Inflammatory macrophage treated with lipopolysaccharide for 4 hours (primary cell): ENCODE measurements around the gene MVB12B.
A peak's percentile ranks its signal among the peaks of the same experiment; 100 is the strongest.

Experiments used
- DNase-seq: peaks from one replicate; pipeline ENCODE4 v3.0.0-alpha.2; 2020

MVB12B gene

GRCh38 chr9:126497660-126498275 lies 171.1 kb downstream of the MVB12B start:
- no peak for DNase-seq

DNA sequence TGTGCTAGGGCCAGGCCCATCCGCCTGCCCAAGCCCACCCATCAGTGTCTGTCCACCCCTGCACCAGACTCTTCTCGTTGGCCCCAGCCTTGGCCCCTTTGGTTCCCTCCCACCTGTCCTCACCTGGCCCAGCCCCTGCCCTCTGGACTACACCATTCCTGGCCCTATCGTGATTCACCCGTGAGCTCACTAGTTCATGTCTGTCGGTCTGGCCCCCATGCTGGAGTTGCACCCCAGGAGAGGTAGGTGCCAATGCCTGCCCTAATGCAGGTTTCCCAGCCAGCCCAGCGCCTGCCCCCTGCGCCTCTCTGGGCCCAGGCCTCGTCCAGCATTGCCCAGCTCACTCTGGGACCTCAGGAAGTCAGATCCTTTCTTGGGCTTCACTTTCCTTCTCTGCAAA lies 171.7 kb downstream of the MVB12B start:
- no peak for DNase-seq

GRCh38 chr9:126499005-126499910 lies 172.6 kb downstream of the MVB12B start:
- DNase-seq, result peak; percentile 21

GRCh38 chr9:126499911-126500599 lies 173.4 kb downstream of the MVB12B start:
- no peak for DNase-seq

GRCh38 chr9:126500600-126501382 lies 174.2 kb downstream of the MVB12B start:
- peak; percentile 42 for DNase-seq

DNA sequence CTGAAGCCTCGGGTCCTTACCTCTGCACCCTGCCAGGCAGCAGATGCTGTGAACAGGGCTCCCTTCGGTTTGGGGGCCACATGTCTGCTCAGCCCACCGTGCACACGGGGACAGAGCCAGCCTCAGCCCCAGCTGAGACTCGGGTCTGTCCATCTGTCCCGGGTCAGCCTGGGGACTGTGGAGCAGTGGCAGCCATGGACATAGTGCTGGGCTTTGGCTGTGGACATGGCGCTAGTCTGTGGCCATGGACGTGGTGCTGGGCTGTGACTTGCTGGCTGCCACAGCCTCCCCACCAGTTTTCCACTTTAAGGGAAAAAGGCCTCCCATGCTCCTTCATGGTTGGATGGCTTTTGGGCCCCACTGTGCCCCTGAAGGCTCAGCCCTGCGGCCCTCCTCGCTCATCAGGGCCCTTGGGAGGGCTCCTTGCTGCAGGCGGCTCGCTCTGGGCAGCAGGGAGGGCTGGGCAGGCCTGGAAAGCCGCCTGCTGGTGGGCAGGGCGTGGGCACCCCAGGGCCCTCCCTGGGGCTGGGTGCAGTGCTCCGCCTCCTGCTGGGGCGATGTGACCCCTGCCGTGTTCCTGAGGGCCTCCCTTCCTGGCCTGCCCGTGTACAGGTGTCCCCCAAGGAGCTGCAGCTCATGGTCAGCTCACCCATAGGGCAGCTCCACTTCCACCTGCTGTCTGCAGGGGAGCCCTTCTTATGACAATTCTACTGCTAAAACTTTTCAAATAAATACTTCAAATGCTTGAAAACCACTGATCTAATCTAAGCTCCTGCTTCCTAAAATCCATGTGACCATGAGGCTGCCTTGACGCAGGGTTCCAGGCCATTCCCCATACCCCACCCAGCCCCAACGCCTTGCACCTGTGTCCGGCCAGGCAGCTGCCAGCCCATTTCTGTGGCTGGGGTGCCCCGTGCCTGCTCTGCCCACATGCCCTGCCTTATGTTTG lies 175.0 kb downstream of the MVB12B start:
- DNase-seq, result no peak

DNA sequence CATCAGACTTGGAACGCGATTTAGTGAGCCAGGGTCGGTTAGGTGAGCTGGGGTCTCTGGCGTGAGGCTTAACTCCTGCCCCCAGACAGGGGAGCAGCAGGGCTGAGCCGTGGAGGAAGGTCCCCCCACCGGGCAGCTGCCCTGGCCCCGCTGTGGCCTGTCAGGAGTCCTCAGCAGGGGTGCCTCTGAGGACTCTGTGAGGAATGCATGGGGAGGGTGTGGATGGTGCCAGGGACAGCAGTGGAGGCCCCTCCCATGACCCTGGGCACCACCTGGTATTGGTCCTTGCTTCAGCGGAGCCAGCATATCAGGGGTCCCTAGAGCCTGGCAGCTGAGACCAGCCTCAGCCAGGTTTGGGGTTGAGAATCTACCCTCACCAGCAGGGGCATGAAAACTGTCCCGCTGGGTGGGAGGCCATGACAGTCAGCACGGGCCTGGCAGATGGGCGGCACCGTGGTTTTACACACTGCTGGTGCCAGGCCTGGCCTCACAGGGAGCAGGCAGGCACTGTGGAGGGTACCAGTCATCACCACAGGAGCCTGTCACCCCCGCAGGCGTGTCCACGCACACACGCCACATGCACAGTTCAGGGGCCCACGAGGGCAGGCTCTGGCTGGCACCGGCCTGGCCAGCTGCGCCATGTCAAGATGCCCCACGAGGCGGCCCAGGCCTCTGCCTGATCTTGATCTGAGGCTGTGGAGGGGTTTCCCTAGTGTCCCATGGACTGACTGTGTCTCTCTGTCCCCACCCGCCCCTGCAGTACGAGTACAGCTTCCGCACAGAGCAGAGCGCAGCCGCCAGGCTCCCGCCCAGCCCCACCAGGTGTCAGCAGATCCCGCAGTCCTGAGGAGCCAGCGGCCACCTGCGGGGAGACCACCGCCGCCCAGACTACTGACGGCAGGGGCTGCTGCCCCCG lies 176.0 kb downstream of the MVB12B start:
- no peak for DNase-seq

DNA sequence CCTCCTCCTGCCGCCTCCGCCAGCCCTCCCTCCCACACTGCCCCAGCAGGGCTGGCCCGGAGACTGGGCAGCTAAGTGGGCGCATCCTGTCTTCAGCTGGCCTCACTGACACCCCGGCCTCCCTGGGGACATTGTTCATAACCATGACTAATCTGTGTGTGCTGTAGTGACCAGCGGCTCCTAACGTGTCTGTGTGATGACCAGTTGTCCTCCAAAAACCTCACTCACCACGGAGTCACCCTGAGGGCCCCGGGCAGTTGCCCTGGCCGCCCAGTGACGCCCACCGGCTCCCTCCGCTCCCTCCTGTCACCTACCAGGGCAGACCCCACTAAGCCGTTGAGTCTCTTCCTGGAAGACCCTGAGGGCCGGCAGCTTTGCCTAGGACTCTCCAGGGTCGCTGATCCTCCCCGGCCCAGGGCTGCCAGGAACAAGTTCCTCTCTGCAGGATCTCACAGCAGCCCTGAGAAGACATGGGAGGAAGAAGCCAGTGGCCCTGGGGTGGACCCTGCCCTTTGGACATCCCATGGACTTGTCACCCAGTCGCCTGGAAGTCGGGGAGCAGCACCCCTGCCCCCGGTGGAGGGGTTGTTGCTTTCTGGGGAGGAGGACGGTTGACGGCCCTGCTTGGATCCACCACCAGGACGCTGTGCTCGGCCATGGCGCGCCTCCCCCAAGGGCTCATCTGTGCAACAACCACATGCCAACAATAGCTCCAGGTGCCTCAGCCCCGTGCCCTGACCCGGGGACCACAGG lies 176.9 kb downstream of the MVB12B start:
- DNase-seq, result no peak

DNA sequence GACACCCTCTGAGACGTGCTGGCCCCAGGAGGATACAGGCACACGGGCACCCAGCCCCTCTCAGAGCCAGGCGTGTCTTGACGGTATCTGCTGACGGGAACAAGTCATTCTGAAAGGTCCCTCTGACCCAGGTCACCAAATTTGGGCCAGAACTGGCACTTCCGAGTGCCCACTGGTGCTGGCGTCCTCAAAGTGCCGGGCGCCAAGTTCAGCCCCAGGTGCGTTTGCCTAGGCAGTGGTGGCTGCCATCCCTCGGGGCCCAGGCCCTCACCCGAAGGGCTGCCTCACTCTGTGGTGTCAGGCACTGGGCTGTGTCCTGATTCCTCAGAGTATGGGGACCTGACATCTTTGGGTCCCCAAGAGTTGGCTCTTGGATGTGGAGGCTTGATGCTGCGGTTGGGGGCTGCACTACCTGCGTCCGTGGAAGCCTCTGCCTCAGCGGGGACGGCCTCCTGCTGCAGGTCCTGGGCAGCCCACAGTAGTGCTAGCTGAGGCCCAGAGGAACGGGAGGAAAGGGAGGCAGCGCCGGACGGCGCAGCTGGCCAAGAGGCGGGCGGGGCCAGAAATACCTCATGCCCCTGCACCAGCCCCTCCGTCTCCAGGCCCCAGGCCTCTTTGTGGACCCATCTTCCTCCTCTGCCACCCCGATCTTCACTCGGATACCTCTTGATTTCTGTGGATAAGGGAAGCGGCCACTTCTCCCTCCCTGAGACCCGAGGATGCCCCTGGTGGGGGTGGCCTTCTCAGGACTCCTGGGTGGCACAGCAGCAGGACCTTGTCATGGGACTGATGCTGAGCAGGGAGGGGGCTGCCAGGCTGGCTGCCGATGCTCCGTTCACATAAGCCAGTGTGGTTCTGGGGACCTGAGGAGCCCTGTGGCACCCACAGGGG lies 177.7 kb downstream of the MVB12B start:
- DNase-seq, result no peak

DNA sequence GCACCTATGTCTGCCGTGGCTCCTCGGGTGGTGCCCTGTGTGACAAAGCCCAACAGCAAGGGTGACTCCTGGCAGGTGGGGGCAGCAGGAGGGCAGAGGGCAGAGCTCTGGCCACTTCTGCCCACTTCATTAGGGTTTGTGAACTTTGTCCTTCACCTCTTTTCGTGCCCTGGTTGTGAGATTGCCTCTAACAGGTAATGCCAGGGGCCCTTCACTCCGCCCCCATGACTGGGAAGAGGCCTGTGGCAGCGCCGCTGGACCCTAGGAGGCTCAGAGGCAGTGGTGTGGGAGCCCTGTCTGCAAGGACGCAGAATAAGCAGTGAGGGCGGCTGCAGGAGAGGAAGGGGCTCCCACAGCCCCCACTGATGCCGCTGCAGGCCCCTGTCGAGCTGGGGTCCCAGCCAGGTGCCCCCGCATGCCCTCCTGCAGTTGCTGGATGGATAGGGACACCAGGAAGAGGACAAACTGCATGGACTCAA lies 178.4 kb downstream of the MVB12B start:
- no peak for DNase-seq

DNA sequence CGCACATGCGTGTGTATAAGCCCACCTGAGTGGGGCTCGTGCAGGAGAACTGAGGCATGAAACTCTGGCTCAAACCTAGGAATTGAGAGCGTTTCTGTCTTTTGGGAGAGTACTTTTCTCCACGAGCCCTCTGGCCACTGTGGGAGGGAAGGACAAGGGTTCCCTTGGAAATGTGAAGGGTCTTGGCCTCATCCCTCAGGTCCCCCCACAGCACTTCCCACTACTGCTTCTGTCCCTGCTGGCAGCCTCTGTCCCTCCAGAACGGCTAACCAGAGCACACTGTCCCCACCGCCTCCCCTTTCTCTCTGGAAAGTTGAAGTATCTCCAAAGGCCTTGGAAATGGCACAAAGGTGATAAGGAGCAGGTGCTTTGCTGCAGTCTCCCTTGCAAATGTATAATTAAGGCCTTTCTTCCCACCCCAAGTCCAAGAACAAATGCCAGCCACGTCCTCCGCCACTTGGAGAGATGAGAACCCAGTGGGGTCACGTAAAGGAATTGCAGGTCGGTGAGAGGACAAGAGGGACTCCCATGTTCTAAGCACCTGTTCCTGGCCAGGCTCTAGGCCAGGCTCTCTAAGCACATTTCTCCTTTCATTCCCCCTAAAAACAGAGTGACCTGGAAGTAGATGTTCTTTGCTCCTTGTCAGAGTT lies 179.2 kb downstream of the MVB12B start:
- no peak for DNase-seq

GRCh38 chr9:126506361-126507317 lies 180.0 kb downstream of the MVB12B start:
- DNase-seq, result no peak

DNA sequence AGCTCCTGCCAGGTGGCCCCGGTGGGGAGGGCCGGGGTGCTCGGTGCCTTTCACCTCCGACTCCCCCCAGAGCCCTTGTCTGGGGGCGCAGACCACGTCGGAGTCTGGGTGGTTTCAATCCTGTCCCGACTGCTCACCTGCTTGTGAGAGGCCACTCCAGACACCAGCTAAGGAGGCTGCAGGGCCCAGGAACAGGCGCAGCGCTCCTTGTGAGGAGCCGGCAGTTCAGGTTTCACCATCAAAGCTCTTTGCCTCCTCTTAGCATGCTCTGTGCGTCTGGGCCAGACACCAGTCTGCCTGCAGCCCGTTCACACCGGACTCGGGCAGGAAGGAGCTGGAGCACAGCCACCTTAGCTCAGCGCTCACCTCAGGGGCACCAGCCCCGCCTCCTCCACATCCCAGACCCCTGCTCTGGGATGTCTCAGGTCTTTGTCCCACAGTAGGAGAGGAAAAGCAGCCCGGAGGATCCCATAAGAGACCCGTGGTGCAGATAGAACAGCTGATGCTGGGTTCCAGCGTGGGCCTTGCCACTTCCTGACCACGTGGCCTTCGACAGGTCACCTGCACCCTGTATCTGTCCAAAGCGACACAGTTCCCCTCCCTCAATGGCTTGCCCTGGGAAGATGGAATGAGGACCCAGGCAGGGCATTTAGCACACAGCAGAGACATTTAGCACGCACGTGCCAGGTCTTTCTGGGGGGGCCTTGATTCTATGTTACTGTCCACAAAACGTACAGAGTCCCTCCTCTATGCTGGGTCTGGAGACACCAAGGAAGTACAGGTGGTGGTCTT lies 180.9 kb downstream of the MVB12B start:
- no peak for DNase-seq

- DNase-seq, result no peak
Measured at GRCh38 chr9:126508171-126508591, 181.6 kb downstream of the MVB12B start.

GRCh38 chr9:126508928-126509327 lies 182.3 kb downstream of the MVB12B start:
- DNase-seq, result no peak

GRCh38 chr9:126509718-126510117 lies 183.1 kb downstream of the MVB12B start:
- no peak for DNase-seq
